HFFc6 (cell line): ENCODE results near the gene DYNLT5. TPM values are rescaled to one million over a fixed set of nuclear protein-coding genes. Genes with fewer than 3 reads are reported as not detected.

Experiments used
- DNase-seq: peaks from one replicate; pipeline ENCODE4 v3.0.0-alpha.2; 2018
- H3K27ac Mint-ChIP-seq: 2 replicates; pipeline ENCODE4 v1.8.0; 2020; ENCODE audit warnings: mild to moderate bottlenecking, mixed read lengths
- H3K27me3 Mint-ChIP-seq: 2 replicates; pipeline ENCODE4 v1.8.0; 2021; ENCODE audit warnings: mild to moderate bottlenecking, moderate library complexity, mixed read lengths; ENCODE audit not compliant: insufficient read depth
- H3K36me3 Mint-ChIP-seq: 2 replicates; pipeline ENCODE4 v1.8.0; 2021; ENCODE audit warnings: low read depth, mixed read lengths
- H3K4me1 Mint-ChIP-seq: 2 replicates; pipeline ENCODE4 v1.8.0; 2020; ENCODE audit warnings: low read depth, mixed read lengths
- H3K4me3 Mint-ChIP-seq: 2 replicates; pipeline ENCODE4 v1.8.0; 2020; ENCODE audit warnings: mild to moderate bottlenecking, moderate library complexity, mixed read lengths
- H3K9me3 Mint-ChIP-seq: 2 replicates; pipeline ENCODE4 v1.8.0; 2020; ENCODE audit warnings: mild to moderate bottlenecking, mixed read lengths
- CTCF ChIP-seq: fragments of 200-600 bp; sonication (generic); IDR thresholded peaks from 2 replicates; pipeline ENCODE4 v1.5.0; 2021; ENCODE audit warnings: antibody characterized with exemption, mild to moderate bottlenecking
- long read RNA-seq: library from polyadenylated mRNA; unstranded; transcript quantifications from one replicate; pipeline ENCODE4 v2.0.0, GENCODE V29; 2019
- total RNA-seq, 6 experiments: library from RNA; stranded (reverse); fragmentation: NEBNext Ultra II Directional; extraction: Animal tissue kit (Norgen Biotek cat#: 25700); gene quantifications; 2 replicates in 1 of 6; 3 replicates in 5 of 6; pipeline ENCODE4 v1.2.3, GENCODE V29; 2021

DYNLT5 gene
- total RNA-seq, result 1 to 10 TPM in 4 of 6 experiments, under 1 TPM in 2; 0.69 to 2.4 (median 1.8) TPM
- long read RNA-seq, partial matches to known transcripts, result 0 of 1 reads
- long read RNA-seq, other reads (novel, unspliced or antisense), result 0 of 1 reads

GRCh38 chr1:66752000-66752592 lies at the start of gene DYNLT5:
TSS of gene DYNLT5 (plus strand) at chr1:66752459. CDS start at chr1:66754659, 2,200 bp downstream.
- Mint-ChIP-seq H3K27ac (peak within 1 kb of the TSS; percentile 82), H3K9me3 (no peaks in the 10 kb centered on the region), H3K4me3 (peak within 1 kb of the TSS; percentile 81), H3K4me1 (peaks cover 56% of the 10 kb centered on the region), H3K36me3 (no peaks in the 10 kb centered on the region), H3K27me3 (no peaks in the 10 kb centered on the region)
- DNase-seq, result peak; percentile 56
- peak; percentile 66 for TF ChIP-seq CTCF

- TF ChIP-seq CTCF, result no peak
- no peaks in the 10 kb centered on the region for H3K9me3 Mint-ChIP-seq
- H3K4me1 Mint-ChIP-seq, result peaks cover 21% of the 10 kb centered on the region
- no peak for DNase-seq
- no peak overlapping the region for H3K4me3 Mint-ChIP-seq
- peaks cover 17% of the 10 kb centered on the region for H3K36me3 Mint-ChIP-seq
- H3K27me3 Mint-ChIP-seq, result no peaks in the 10 kb centered on the region
- H3K27ac Mint-ChIP-seq, result no peak overlapping the region
Measured at GRCh38 chr1:66704177-66704875, 47.9 kb upstream of the DYNLT5 start.

- Mint-ChIP-seq H3K27me3 (no peaks in the 10 kb centered on the region), H3K4me1 (peaks cover 21% of the 10 kb centered on the region), H3K27ac (peak overlapping the region; percentile 60), H3K4me3 (peak overlapping the region; percentile 45), H3K36me3 (peaks cover 16% of the 10 kb centered on the region), H3K9me3 (no peaks in the 10 kb centered on the region)
- TF ChIP-seq CTCF, result no peak
- peak; percentile 81 for DNase-seq
Measured at GRCh38 chr1:66705110-66705509, 47.1 kb upstream of the DYNLT5 start.

GRCh38 chr1:66711420-66711819 lies 40.8 kb upstream of the DYNLT5 start:
- no peaks in the 10 kb centered on the region for H3K27me3 Mint-ChIP-seq
- peaks cover 7% of the 10 kb centered on the region; the same call in 1 of the 2 replicates for H3K4me1 Mint-ChIP-seq
- no peaks in the 10 kb centered on the region for H3K36me3 Mint-ChIP-seq
- no peak overlapping the region for H3K27ac Mint-ChIP-seq
- no peaks in the 10 kb centered on the region for H3K9me3 Mint-ChIP-seq
- no peak for DNase-seq
- no peak overlapping the region for H3K4me3 Mint-ChIP-seq
- TF ChIP-seq CTCF, result peak; percentile 49; the same call in 1 of the 2 replicates

- DNase-seq, result no peak
- Mint-ChIP-seq H3K27me3 (no peaks in the 10 kb centered on the region), H3K36me3 (no peaks in the 10 kb centered on the region), H3K4me3 (no peak overlapping the region), H3K9me3 (no peaks in the 10 kb centered on the region), H3K4me1 (peaks cover 7% of the 10 kb centered on the region; the same call in 1 of the 2 replicates), H3K27ac (no peak overlapping the region)
- TF ChIP-seq CTCF, result no peak
Measured at GRCh38 chr1:66712839-66713238, 39.4 kb upstream of the DYNLT5 start.
